ENCODE results near the gene IFRD2. TPM values are rescaled to one million over a fixed set of nuclear protein-coding genes. Genes with fewer than 3 reads are reported as not detected.

Gene IFRD2
- total and polyA plus RNA-seq, 2 of the 8 experiments (the other 6 are each of a cell fraction or from before 2014, with no cell fraction given) = 76.7 to 88.8 TPM

DNA sequence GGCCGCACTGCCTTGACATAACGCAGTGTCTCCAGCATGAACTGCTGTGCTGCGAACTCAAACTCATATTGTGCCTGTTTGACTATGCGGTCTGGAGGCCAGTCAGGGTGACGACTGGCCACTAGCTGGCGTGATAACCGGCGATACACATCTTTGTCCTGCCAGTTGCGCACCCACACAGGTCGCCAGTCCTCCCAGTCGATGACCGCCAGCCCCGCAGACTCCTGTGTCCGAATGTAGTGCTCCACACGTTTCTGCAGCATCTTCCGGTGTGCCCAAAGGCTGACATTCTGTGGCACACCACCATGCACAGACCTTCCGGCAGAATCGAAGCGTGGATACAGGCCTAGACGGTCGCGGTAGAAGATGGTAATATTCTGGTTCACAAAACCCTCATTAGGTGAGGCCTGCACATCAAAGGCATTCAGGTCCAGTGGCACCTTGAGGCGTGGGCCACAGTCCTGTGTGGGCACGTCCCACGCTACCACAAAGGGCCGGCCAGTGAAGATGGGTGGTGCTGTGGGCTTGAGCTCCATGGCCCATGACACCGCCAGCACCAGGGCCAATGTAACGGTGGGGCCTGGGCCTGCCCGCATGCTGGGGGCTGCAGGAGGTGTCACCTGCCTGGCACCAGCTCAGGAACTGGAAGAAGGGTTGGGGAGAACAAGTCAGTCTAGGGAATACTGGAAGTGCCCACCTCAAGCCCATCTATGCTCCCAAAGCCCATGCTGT is 27.8 kb upstream of the IFRD2 start:
- Histone ChIP-seq H3K18ac (ENCODE audit: extremely low read depth, low read length) (no peak overlapping the region), H3K4ac (replicated peaks; ENCODE audit: insufficient read length, low read depth, low read length) (peak overlapping the region; percentile 6), H3K4me3 (ENCODE audit: extremely low read depth in 1 of 4, insufficient read depth in 2 of 4, low read depth in 3 of 4, low read length in 4 of 4) (peak overlapping the region; percentile 89 to 96 (median 94)), H3K9me3 (ENCODE audit: insufficient read depth in 2 of 2, low read depth in 1 of 2, low read length in 1 of 2) (no peaks in the 10 kb centered on the region), H4K20me1 (replicated peaks in 1 of 2; ENCODE audit: control insufficient read depth in 1 of 2, insufficient read depth in 2 of 2, low read length in 2 of 2) (peaks cover 19 to 35% of the 10 kb centered on the region in 2 experiments), H2BK20ac (ENCODE audit: low read length) (no peak overlapping the region), H3K23me2 (ENCODE audit: low read depth, low read length) (peaks cover 17% of the 10 kb centered on the region), H2BK15ac (ENCODE audit: low read length) (peak overlapping the region; percentile 31), H2AK5ac (ENCODE audit: low read depth, low read length) (peak overlapping the region; percentile 32; the same call in 1 of the 2 replicates), H3K27me3 (replicated peaks in 1 of 4; ENCODE audit: control insufficient read depth in 3 of 4, extremely low read depth in 1 of 4, insufficient read depth in 3 of 4, low read length in 3 of 4) (no peaks in the 10 kb centered on the region), H2AFZ (ENCODE audit: low read length) (no peak overlapping the region), H3K4me1 (replicated peaks in 1 of 4; ENCODE audit: control insufficient read depth in 3 of 4, insufficient read depth in 4 of 4, low read length in 3 of 4) (peaks cover 0 to 35% (median 19%) of the 10 kb centered on the region in 4 experiments; a peak in 6 of 7 replicates), H4K91ac (replicated peaks; ENCODE audit: insufficient read length, low read length) (peak overlapping the region; percentile 1), H3K23ac (ENCODE audit: insufficient read length) (no peak overlapping the region), H3K4me2 (ENCODE audit: insufficient read depth in 1 of 2, low read depth in 2 of 2, low read length in 2 of 2) (peak overlapping the region; percentile 97), H4K8ac (ENCODE audit: extremely low read depth, insufficient read depth, low read length) (no peak overlapping the region), H3K56ac (replicated peaks; ENCODE audit: insufficient read length, low read depth, low read length) (no peak overlapping the region), H4K5ac (ENCODE audit: insufficient read length, low read depth, low read length) (no peak overlapping the region), H3K79me2 (ENCODE audit: control insufficient read depth in 1 of 2, insufficient read depth in 2 of 2, low read length in 2 of 2) (peaks cover 0 to 25% of the 10 kb centered on the region in 2 experiments; a peak in 3 of 4 replicates), H2BK12ac (ENCODE audit: low read depth, low read length) (no peak overlapping the region), H2BK120ac (replicated peaks; ENCODE audit: low read depth, low read length) (no peak overlapping the region), H3K14ac (ENCODE audit: insufficient read length) (no peak overlapping the region), H3K27ac (ENCODE audit: low read depth, low read length) (peak overlapping the region; percentile 72; the same call in 1 of the 2 replicates), H3K9ac (replicated peaks in 1 of 4; ENCODE audit: extremely low read depth in 1 of 4, low read depth in 3 of 4, low read length in 3 of 4) (peak overlapping the region; percentile 86 to 100 (median 94)), H3K79me1 (ENCODE audit: low read depth, low read length) (peaks cover 20% of the 10 kb centered on the region), H2BK5ac (ENCODE audit: low read depth, low read length) (peak overlapping the region; percentile 62), H3K36me3 (ENCODE audit: control insufficient read depth in 2 of 4, insufficient read depth in 4 of 4, low read length in 3 of 4) (peaks cover 16 to 34% (median 28%) of the 10 kb centered on the region in 4 experiments)
- ChIA-PET POLR2A (ENCODE audit: partially characterized antibody) (interaction anchor here (0.7 to 12.6 kb wide), 14 partner anchors 10 to 161 kb away, joined by 3 to 149 read pairs (median 5); partner anchors contain the start of genes HYAL1, HYAL3, LSMEM2 and NAA80), CTCF (ENCODE audit: partially characterized antibody) (interaction anchor here (0.6 to 5.6 kb wide), 13 partner anchors 13 to 628 kb away, joined by 3 to 60 read pairs (median 5); partner anchors contain the start of genes HYAL1, HYAL3 and NAA80)
- DNase-seq (ENCODE audit: low read depth in 1 of 2, low spot score in 2 of 2) (no peak), FAIRE-seq (no peak)
- 94% methylated on average over 29 of the region's 29 CpGs; no CpG with 5 or more reads in 1 of the 2 experiments for WGBS, 2 experiments (ENCODE audit: extremely low coverage in 1 of 2, insufficient coverage in 1 of 2, insufficient read length in 1 of 2, insufficient replicate concordance in 2 of 2, low coverage in 1 of 2, low lambda C conversion rate in 2 of 2, missing lambda C conversion rate in 1 of 2)
- TF ChIP-seq RBBP5 (IDR thresholded peaks at IDR 0.05; ENCODE audit: borderline replicate concordance, low read depth, low read length) (no peak), TBP (IDR thresholded peaks at IDR 0.05; ENCODE audit: low read depth, low read length) (no peak), ASH2L (IDR thresholded peaks at IDR 0.05; ENCODE audit: low read length) (no peak), CREB1 (IDR thresholded peaks at IDR 0.05) (no peak), HDAC2 (IDR thresholded peaks at IDR 0.05; ENCODE audit: borderline replicate concordance in 1 of 2, low read depth in 2 of 2, low read length in 2 of 2) (no peak)
- TF ChIP-seq, protein P1, sequence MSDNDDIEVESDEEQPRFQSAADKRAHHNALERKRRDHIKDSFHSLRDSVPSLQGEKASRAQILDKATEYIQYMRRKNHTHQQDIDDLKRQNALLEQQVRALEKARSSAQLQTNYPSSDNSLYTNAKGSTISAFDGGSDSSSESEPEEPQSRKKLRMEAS (IDR thresholded peaks at IDR 0.05) = no peak

All from H1 (cell line).